Mesothelial cell of epicardium (in vitro differentiated cells): ENCODE results near the gene HDGFL2. TPM values are rescaled to one million over a fixed set of nuclear protein-coding genes. Genes with fewer than 3 reads are reported as not detected.

Experiments
- DNase-seq, 2 experiments: peaks; one replicate each; pipeline ENCODE4 v3.0.0; 2021; ENCODE audit warnings: low spot score in 2 of 2; ENCODE audit not compliant: unreplicated experiment in 2 of 2
- H3K27ac Mint-ChIP-seq: 2 replicates; pipeline ENCODE4 v1.8.0; 2021; ENCODE audit warnings: mixed read lengths
- H3K27me3 Mint-ChIP-seq: 2 replicates; pipeline ENCODE4 v1.8.0; 2021; ENCODE audit warnings: low read depth, mixed read lengths
- H3K36me3 Mint-ChIP-seq: 2 replicates; pipeline ENCODE4 v1.8.0; 2021; ENCODE audit warnings: mixed read lengths
- H3K4me1 Mint-ChIP-seq: 2 replicates; pipeline ENCODE4 v1.8.0; 2021; ENCODE audit warnings: mixed read lengths
- H3K4me3 Mint-ChIP-seq: 2 replicates; pipeline ENCODE4 v1.8.0; 2021; ENCODE audit warnings: mild to moderate bottlenecking, moderate library complexity, mixed read lengths
- H3K9me3 Mint-ChIP-seq: 2 replicates; pipeline ENCODE4 v1.8.0; 2021; ENCODE audit warnings: mixed read lengths
- total RNA-seq: library from RNA; stranded (reverse); gene quantifications from 3 replicates; pipeline ENCODE4 v1.2.1, GENCODE V29; 2021
- TF ChIP-seq, protein P1 (sequence below): fragments of 200-600 bp; sonication (generic); IDR thresholded peaks from one replicate; pipeline ENCODE4 v1.5.0; 2021; ENCODE audit warnings: antibody characterized with exemption; ENCODE audit not compliant: unreplicated experiment

The HDGFL2 gene
- total RNA-seq, 1 donor from 2014 or later: 91.3 TPM

DNA sequence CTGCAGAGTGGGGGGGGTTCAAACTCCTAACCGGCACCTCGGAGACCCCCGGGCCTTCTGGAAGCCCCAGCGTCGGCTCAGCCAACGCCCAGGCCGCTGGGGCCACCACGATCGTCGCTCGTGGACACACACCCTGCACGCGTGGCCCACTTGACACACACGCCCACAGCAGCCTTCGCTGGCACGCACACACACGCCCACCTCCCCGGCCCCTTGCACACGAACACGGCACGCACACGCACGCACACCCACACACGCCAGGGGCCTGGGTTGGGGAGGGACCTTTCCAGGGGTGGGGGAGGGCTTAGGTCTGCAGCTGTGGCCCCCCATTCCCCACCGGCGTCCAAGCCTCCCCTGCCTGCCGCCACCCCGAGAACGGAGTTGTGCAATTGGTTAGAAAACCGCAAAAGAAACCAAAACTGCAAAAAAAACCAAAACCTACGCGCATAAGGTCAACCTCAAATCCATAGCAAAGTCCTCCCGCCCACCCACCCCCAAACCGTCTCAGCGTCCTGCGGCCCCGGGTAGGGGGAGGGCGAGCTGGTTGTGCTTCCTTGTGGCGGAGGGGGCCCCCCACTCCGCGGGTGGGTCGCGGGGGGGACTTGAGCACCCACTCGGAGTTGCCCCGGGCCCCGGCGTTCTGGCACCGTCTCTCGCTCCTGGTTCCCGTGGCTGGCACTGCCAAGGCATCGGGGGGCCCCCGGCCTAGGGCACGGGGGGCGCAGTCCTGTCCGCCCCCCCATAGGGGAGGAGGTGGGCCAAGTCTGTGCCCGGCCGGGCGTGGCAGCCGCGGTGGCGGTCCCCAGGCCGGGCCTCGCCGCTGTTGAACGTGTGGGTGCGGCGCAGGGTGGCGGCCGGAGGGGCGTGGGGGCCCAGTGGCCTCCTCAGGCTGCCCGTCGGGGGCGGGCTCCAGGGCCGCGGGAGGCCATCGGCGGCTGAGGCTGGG is 71.1 kb downstream of the HDGFL2 start:
- Mint-ChIP-seq H3K27me3 (no peaks in the 10 kb centered on the region), H3K27ac (no peak overlapping the region), H3K9me3 (no peaks in the 10 kb centered on the region), H3K4me1 (no peaks in the 10 kb centered on the region), H3K4me3 (no peak overlapping the region), H3K36me3 (no peaks in the 10 kb centered on the region)
- no peak for DNase-seq
- TF ChIP-seq, protein P1, sequence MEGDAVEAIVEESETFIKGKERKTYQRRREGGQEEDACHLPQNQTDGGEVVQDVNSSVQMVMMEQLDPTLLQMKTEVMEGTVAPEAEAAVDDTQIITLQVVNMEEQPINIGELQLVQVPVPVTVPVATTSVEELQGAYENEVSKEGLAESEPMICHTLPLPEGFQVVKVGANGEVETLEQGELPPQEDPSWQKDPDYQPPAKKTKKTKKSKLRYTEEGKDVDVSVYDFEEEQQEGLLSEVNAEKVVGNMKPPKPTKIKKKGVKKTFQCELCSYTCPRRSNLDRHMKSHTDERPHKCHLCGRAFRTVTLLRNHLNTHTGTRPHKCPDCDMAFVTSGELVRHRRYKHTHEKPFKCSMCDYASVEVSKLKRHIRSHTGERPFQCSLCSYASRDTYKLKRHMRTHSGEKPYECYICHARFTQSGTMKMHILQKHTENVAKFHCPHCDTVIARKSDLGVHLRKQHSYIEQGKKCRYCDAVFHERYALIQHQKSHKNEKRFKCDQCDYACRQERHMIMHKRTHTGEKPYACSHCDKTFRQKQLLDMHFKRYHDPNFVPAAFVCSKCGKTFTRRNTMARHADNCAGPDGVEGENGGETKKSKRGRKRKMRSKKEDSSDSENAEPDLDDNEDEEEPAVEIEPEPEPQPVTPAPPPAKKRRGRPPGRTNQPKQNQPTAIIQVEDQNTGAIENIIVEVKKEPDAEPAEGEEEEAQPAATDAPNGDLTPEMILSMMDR: no peak

DNA sequence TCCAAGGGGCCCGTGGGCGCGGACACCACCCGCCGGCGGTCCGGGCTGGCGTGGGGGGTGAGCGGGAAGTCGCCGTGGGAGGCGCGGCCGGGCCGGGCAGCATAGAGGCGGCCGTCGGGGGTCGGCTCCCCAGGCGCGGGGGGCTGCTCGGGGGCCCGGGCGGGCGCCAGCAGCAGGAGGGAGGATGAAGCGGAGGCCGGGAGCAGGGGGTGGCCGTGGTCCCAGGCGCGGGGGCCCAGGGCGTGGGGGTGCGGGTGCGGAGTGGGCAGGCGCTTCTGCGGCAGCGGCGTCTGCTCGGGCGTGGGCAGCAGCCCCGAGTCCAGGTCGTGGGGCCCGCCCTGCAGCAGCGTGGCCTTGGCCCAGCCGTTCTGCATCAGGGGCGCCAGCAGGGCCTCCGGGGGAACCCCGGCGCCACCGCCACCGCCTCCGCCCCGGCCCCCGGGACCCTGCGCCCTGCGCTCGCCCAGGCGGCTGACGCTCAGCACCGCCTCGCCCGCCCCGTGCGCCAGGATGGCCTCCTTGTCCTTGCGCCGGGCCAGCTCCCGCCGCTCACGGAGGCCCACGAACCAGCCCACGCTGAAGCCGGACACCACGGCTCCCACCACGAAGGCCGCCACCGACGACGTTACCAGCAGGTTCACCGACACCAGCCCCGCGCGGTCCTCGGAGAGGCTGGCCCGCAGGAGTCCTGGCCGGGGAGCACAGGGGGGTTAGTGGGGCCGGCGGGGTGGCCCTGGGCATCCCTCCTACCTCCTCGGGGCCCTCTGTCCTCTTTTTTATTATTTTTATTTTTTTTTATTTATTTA is 71.9 kb downstream of the HDGFL2 start:
- TF ChIP-seq, protein P1: no peak
- Mint-ChIP-seq H3K4me1 (no peaks in the 10 kb centered on the region), H3K36me3 (no peaks in the 10 kb centered on the region), H3K27ac (no peak overlapping the region), H3K27me3 (no peaks in the 10 kb centered on the region), H3K9me3 (no peaks in the 10 kb centered on the region), H3K4me3 (no peak overlapping the region)
- DNase-seq: no peak

DNA sequence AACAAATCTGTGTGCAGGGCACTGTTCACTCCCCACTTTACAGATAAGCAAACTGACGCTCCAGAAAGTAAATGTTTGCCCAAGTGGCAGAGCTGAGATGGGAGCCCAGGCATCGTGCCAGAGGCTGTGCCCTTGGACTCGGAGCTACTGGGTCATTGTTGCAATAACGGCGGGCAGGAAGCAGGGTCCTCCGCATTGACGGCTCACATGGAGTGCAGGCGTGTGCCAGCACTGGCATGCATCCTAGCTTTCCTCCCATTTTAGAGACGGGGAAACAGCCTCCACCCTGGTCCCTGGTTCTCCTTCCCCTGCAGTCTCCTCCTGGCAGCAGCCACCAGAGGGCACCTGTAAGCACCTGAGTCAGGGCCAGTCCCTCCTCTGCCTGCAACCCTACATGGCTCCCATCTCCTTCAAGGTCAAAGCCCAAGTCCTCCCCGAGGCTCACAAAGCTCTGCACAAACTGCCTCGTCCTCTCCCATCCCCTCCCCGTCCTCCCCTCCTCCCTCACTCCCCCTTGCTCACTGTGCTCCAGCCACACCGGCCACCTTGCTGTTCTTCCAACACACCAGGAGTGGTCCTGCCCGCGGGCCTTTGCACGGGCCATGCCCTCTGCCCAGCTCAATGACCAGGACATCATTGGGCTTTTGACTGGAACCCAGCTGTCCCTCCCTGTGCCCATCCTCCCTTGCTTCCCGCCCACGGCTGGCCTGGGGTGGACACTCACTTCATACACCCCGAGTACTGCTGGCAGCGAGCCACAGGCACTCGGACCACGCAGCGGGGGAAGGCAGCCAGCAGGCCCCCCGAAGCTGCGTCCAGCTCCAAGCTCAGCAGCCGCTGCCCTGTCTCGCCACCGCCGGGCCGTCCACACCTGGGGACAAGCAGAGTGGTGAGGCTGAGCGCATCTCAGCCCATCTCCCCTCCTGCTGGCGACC is 75.5 kb downstream of the HDGFL2 start:
- no peaks in the 10 kb centered on the region for H3K9me3 Mint-ChIP-seq
- H3K4me3 Mint-ChIP-seq: no peak overlapping the region
- no peak for DNase-seq
- no peak overlapping the region for H3K27ac Mint-ChIP-seq
- no peaks in the 10 kb centered on the region for H3K27me3 Mint-ChIP-seq
- no peaks in the 10 kb centered on the region for H3K4me1 Mint-ChIP-seq
- TF ChIP-seq, protein P1: no peak
- H3K36me3 Mint-ChIP-seq: peaks cover 3% of the 10 kb centered on the region

DNA sequence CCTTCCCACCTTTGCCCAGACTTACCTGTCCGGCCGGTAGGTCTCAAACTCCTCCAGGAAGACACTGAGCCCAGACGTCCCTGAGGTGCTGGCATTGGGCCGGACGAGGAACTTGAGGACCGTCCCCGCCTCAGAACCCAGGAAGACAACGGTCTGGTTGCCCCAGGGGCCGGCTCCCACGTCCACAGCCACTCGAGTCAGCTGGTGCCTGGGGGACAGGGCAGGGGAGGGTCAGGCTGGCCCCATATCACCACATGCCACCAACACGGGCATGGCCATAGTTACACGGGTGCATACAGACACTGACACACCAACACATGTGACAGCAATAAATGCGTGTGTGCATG is 76.1 kb downstream of the HDGFL2 start:
- peaks cover 7% of the 10 kb centered on the region for H3K36me3 Mint-ChIP-seq
- H3K9me3 Mint-ChIP-seq: peaks cover 4% of the 10 kb centered on the region
- no peaks in the 10 kb centered on the region for H3K27me3 Mint-ChIP-seq
- H3K27ac Mint-ChIP-seq: no peak overlapping the region
- no peaks in the 10 kb centered on the region for H3K4me1 Mint-ChIP-seq
- H3K4me3 Mint-ChIP-seq: no peak overlapping the region
- no peak for DNase-seq
- TF ChIP-seq, protein P1: no peak

DNA sequence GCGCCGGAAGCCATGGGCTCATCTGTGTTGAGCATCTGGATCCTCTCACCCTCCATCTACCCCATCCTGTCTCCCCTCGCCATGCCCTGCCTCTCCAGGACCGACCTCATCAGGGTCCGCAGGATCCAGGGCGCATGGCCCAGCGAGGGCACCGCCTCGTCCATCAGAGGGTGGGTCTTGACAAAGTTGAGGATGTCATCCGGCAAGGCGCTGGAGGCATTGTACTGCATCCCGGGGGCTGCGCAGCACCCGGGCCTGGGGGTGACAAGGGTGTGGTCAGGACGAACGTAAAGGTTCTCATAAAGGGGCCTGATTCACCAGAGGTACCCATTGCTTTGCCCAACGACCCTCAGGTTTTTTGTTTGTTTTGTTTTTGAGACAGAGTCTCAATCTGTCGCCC is 77.9 kb downstream of the HDGFL2 start:
- H3K9me3 Mint-ChIP-seq: peaks cover 4% of the 10 kb centered on the region
- H3K4me1 Mint-ChIP-seq: no peaks in the 10 kb centered on the region
- H3K36me3 Mint-ChIP-seq: peaks cover 7% of the 10 kb centered on the region
- H3K4me3 Mint-ChIP-seq: no peak overlapping the region
- no peaks in the 10 kb centered on the region for H3K27me3 Mint-ChIP-seq
- no peak overlapping the region for H3K27ac Mint-ChIP-seq
- TF ChIP-seq, protein P1: no peak
- DNase-seq: no peak
